Measurements from ENCODE around the gene MFRP.

GRCh38 chr11:119320240-119320775 lies 26.2 kb downstream of the MFRP start:
- TF ChIP-seq CTCF (IDR thresholded peaks at IDR 0.05; ENCODE audit: insufficient read depth, low read depth, low read length) (no peak), EZH2 (IDR thresholded peaks at IDR 0.05; ENCODE audit: insufficient read depth, low read length) (no peak)

All from astrocyte (in vitro differentiated cells and primary cell).